GM19455 (cell line): ENCODE results near the gene MTUS2.
"Not testable (repeated sequence)": the region's sequence is repeated elsewhere in the genome, so short reads cannot be mapped to it uniquely, and the experiment has no call there.

ENCODE experiments used
- ATAC-seq: cut with Tn5 transposase; IDR thresholded peaks from one replicate; pipeline ENCODE4 v1.9.1; 2021; ENCODE audit not compliant: unreplicated experiment

Gene MTUS2

DNA sequence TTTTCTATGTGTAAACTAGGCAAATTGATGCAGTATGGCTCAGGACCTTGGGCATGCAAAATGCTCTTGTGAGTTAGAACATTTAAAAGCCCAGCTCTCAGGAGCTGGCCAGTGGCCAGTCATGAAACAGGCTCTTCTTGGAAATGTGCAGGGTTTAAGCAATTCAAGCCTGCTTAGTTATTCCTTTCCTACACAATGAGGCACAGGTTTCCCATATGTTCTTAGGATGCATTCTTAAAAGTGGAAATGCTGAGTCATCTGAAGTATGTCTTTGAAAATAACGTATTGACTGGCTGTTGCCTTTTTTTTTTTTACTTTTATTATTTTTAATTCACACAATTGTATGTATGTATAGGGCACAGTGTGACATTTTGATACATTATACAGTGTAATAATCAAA is 474.7 kb downstream of the MTUS2 start:
- ATAC-seq = no peak

DNA sequence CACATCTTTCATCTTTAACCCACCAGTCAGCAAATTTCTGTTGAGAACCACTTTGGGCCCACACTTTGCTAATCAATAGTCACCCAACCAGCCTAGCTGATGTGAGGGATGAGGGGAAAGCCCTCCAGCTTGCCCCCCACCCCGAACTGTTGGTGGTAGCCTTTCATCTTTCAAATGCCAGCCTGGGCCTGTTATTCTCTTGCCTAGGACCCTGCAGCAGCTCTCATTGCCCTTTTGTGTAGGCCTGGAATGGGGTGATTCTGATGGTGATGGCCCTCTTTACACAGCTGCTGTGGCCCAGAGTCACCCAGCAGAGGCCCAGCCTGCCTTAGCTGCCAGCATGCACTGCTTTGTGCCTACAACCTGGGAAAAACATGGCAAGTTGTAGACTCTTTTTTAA is 480.9 kb downstream of the MTUS2 start:
- no peak for ATAC-seq

DNA sequence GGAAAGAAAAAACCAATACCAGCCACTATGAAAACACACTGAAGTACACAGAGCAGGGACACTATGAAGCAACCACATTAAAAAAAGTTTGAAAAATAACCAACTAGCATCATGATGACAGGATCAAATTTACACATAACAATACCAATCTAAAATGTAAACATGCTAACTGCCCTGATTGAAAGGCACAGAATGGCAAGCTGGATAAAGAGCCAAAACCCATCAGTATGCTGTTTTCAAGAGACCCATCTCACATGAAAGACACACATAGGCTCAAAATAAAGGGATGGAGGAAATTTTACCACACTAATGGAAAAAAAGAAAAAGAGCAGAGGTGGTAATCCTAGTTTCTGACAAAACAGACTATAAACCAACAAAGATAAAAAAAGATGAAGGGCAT is 484.0 kb downstream of the MTUS2 start:
- ATAC-seq = no peak

DNA sequence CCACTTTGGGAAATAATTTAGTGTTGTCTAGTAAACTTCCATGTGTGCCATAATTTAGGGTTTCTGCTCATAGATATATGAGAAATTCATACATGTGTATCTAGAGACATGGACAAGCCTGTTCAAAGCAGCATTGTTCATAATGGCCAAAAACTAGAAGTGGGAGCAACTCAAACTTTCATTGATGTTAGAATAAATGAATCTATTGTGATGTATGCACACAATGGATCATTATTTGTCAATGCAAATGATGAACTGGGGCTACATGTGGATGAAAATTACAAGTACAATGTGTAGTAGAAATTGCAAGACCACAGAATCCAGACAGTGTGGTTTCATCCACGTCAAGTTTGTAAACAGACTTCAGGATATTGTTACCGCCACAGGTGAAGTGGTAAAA is 490.7 kb downstream of the MTUS2 start:
- ATAC-seq = no peak

DNA sequence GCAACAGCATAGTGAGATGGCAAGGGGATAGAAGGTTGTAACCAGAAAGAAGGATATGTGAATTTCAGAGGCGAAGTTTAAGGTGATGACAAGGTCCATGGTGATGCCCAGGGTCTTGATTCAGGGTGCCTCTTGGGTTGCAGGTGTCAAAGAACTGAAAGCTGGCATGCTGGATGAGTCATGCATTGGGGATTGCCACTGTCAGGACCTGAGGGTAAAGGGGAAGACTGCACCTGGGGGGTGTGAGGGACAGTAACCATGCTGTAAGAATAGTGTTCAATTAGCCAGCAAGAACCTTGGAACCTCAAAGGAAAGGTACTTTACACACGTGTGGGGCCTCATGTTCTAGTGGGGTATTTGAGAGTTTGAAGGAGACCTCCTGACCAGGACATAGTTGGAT is 495.7 kb downstream of the MTUS2 start:
- ATAC-seq = no peak

DNA sequence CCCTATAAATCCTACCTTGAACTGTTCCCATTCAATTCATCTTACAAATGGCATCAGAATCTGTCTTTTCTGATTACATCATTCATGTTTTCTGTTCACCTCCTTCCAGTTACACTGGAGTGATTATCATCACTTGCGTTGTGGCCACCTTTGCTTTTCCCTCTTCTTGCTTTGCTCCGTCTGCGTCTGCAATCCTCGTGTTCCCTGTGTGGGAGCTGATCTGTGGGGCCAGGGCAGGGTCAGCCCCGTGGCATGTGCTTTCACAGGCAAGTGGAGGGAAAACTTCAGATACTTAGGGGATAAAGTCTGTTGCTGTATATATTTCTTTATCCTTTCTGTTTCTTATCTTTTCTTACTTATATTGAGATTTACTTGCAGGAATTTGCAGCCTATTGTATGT is 497.7 kb downstream of the MTUS2 start:
- ATAC-seq = no peak

DNA sequence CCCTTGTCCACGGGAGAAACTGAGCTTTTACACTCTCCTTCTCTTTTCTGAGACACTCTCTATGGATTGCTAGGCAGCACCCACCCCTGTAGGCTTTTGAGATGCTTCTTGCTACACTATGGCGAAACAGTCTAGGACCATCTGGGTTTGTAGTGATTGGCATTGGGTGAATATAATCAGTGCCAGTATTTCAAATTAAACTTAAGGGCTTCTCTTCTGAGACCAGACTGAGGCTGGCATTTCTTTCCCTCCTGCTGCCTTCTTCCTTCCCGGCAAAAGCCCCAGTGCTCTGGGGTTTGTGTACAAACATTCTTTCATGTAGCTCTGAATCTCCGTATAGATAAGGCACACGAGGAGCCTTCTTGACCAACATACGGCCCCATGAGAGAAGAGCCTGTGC is 498.6 kb downstream of the MTUS2 start:
- no peak for ATAC-seq

DNA sequence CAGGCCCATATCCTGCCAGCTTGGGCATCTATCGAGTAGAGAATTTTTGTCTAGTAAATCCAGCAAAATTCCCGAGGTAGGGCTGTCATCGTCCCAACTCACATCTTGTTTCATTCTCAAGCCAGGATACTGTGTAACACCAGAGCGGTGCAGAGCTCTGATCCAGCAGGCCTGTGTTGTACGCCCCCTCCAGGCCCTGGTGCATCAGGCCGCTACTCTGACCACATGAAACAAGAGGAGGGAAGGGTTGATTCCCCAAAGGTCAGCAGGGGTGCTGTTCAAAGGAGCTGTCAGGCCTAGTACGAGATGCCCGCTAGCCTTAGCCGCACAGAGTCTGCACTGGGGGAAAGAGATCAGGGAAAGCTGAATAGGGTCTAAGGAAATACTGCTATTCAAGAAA is 499.3 kb downstream of the MTUS2 start:
- ATAC-seq = no peak

DNA sequence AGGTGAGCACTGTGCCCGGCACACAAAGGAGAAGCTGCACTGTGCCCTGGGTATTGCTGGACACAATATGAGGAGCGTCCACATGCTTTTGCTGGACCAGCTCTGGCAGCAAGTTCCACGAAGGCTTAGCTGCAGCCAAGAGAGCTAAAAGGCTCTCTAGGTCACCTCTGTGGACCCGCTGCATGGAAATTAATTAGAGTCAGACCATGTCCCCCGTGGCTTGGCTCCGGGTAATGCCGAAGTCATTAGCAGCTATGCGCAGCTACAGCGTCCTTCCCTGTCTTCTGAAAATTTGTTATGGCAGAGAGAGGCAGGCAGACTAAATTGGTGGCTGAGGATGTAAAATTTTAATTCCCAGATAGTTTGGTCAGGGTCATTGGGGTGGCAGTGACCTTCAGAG is 503.8 kb downstream of the MTUS2 start:
- no peak for ATAC-seq

DNA sequence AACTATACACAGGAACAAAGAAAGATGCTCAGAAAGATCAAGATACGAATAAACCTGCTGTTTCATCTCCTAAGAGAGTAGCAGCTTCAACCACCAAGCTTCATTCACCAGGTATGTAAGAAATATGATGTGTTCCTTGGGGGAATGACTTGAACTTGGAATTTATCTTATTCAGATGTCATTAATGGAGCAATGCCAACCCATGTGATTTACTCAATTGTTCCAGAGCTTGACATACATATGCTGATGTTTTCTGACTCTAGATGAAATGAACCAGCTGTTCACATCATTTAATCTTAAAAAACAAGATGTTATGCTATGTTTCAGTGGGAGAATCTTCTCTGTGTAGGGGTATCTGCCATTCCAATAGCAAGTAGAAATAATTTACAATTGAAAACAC is 504.5 kb downstream of the MTUS2 start:
- no peak for ATAC-seq

DNA sequence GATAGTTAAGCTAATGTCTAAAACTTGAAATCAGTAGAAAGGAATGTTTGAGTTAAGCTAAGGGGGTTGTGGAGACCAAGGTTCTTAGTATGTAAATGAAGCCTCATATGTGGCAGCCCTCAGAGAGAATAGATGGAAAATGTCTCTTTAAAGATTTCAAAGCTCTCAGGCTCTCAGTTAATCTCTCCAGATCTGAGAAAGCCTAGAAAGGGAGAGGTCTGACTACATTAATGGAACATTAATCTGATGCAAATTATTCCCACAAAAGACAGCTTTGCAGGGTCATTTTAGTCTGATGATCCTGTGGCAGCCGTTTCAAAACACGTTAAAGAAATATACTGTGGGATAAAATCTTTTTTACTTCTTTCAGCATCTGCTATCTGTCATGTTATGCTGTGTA is 508.4 kb downstream of the MTUS2 start:
- no peak for ATAC-seq

DNA sequence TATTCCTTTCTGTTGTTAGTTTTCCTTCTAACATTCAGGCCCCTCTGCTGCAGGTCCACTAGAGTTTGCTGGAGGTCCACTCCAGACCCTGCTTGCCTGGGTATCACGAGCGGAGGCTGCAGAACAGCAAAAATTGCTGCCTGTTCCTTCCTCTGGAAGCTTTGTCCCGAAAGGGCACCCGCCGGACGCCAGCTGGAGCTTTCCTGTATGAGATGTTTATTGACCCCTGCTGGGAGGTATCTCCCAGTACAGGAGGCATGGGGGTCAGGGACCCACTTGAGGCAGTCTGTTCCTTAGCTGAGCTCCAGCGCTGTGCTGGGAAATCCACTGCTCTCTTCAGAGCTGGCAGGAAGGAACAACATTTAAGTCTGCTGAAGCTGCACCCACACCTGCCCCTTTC is 516.2 kb downstream of the MTUS2 start:
- no peak for ATAC-seq

DNA sequence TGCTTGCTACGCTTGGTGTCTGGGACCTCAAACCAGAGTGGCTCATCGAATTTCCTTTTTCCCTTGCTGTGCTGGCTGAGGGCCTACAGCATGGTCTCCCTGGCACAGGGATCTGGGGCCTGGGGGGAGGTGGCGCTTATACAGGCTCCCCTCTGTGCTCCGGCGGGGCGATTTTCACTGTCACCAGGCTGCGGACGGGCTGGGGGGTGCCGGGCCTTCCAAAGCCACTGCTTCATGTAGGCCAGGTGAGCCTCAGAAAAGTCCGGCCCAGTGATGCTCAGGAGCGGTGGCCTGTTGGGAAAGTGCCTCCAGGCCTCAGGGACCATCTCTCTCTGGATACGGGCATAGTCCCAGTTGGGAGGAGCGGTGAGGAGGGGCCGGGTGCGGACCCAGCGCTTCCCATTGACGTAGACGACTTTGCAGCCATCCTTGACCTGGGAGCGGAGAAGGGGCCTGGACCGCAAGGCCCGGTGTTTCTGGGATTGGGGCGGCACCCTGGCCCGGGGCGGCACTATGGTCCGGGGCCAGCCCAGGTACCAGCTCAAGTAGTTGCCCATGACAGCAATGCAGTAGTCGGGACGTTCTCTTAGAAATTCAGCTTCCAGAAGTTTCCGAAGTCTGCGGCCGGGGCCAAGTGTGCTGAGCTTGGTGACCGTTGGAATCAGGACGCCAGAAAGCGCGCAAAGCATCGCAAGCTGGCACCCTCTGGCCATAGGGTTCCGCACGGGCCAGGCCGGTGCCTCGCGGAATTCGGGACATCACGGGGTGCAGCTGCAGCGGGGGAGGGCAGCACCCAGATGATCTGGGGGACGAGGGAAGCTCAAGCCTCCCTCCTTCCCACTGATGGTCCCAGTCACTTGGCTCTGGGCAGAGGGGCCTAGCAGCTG is 519.5 kb downstream of the MTUS2 start:
- ATAC-seq = no peak

DNA sequence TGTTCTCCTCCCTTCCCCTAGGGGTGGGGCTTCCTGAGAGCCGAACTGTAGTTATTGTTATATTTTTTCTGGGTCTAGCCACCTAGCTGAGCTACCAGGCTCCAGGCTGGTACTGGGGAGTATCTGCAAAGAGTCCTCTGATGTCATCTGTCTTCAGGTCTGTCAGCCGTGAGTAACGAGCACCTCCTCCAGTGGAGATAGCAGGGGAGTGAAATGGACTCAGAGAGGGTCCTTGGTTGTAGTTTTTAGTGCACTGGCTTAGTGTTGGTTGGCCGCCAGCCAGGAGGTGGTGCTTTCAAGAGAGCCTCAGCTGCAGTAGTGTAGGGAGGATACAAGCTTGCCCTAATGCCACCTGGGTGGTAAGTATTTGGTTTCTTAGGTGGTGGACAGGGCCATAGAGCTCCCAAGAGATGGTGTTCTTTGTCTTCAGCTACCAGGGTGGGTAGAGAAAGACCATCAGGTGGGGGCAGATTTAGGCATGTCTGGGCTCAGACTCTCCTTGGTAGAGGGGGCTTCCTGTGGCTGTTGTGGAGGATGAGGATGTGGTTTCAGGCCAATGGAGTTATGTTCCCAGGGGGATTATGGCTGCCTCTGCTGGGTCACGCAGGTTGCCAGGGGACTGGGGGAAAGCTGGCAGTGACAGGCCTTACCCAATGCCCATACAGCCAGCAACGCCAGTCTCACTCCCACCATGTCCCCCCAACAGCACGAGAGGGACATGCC is 525.9 kb downstream of the MTUS2 start:
- not testable (repeated sequence) for ATAC-seq

DNA sequence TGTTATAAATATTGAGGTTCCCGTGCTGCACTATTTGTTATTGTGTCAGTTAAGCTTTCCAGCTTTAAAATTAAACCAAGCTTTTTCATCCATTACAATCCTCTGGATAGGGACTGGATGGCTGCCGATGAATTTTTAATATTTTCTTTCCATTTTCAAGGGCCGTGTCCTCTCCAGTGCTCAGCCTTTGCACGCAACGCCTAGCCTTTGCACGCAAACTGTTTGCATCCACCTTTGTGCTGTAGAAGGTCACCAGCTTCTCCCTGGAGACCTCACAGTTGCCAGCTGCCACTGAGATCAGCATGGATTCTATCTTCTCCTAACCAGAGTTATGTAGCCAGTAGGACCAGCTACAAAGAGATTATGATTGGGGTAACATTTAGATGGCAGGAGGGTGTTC is 534.9 kb downstream of the MTUS2 start:
- ATAC-seq = no peak

DNA sequence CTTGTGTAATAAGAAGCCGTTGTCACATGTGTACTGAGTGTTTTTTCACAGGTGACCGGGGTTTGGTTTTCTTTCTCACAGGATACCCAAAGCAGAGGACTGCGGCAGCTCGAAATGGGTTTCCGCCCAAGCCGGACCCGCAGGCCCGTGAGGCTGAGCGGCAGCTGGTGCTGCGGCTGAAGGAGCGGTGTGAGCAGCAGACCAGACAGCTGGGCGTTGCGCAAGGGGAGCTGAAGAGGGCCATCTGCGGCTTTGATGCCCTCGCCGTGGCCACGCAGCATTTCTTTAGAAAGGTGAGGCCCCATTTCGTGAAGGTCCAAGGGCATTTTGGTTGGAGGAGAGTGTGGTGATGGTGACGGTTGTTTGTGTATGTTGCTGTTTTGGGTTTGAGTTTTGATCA is 539.0 kb downstream of the MTUS2 start:
- no peak for ATAC-seq

DNA sequence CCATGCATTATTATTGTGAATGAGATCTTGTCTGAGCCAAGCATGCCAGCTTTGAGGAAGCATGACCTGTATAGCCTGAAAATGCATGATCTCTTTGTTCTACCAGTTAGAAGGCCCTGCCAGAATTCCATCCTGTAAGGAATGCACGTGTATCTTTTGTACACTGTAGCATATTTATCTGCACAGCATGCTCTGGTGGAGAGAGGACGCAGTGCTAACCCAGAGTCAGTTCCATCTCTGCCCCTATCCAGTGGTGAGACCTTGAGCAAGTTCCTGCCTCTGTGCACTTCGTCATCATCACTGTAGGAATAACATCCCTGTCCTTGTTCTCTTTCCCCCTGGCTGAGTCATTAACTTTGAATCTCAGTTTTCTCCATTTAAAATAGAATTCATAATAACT is 541.6 kb downstream of the MTUS2 start:
- no peak for ATAC-seq

DNA sequence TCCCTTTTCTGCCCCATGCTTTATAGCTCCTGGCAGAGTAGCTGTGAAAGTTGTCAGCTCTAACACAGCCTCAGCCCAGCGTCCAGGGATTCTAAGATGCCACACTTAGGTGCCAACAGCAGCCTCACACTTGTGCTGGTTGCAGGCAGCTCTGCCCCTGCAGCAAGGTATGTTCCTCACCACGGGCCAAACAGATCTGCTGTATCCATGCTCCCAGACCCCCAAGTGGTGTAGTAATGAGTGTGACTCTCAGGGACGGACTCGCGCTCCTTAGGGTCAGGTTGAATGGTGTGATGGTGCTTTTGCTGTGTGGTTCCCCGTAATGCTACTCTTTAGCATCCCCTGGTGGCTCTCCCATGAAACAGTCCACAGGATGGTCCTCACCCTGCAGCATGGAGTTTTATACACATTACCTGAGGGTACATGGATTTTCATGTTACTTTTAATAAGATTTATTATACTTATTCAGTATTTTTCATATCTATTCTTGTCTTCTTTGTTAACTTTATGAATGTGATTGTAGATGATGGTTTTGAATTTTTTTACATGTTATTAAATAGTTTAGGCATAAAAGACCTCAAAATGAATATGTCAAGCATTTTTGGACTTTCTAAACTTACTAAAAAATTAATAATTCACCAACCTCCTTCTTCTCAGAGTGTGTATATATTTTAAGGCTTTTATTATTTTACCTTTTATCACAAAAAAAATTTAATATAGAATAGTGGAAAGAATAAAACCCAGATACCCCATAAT is 542.9 kb downstream of the MTUS2 start:
- no peak for ATAC-seq

DNA sequence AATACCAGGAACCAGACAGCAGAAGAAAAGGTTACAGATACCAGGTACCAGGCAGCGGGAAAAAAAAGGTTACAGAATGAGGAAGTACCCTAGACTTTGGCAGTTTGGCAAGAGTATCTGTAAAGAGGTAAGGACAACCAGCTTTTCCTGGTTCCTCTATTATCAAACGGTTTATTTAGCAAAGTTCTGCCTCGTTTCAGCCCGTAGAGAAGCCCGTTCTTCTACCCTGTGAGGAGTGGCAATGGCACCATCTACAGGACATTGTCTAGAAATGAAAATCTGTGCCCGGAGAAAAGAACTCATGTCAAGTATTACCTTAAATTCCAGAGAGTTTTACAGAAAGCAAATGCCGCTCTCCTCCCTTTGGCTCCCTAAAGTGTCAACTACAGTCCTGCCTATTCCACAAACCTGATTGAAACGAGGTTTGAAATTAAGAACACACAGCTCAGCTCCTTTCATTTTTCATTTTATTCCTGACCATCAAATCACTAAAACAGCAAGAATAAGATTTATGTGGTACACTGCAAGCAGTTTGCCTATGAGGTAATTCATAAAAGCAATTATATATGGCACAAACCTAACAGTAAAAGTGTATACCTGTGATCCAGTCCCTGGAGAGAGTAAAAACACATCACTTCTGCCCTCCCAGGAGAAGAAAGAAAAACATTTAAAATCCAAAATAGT is 549.1 kb downstream of the MTUS2 start:
- ATAC-seq = no peak

DNA sequence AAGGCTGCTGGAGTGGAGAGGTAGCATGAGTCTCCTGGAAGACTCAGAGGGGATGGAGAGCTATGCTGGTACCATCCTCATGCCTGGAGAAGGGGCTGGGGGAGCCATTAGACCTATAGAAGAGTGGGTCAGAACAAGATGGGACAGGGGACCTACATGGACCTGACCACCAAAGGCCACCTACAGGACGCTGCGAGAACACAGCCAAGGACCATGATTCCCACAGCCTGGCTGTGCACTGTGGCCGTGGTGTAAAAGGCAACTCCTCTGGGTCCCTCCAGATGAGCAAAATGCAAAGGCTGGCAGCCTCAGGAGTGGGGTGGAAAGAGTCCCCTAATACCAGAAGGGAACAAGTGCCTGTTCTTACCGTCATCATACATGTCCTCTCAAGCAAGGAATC is 559.1 kb downstream of the MTUS2 start:
- no peak for ATAC-seq

DNA sequence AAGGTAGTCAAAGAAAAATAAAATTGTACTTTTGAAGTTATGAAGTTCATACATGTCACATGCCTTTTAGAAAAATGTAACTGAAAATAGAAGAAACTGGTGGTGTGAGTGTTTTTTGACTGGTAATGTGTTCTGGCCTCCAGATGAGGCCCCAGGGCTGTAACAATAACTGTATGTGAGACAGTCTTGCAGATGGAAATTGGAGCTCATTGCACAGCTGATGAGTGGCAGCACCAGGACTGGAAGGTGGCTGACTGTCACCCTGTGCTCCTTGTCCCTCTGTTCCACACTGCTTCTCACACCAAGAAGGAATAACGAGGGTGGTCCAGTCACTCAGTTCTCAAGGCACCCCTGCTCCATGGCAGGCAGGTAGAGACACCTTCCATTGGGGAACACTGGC is 559.7 kb downstream of the MTUS2 start:
- no peak for ATAC-seq
